SU-DHL-6 (cell line): ENCODE results near the gene EID2B.

ENCODE experiments used
- H2AFZ ChIP-seq: fragments of 200-600 bp; sonication (generic); 2 replicates; pipeline ENCODE4 v1.6.1; 2014; ENCODE audit warnings: low read depth, mild to moderate bottlenecking, moderate library complexity, mixed read lengths, antibody characterized with exemption, low read length; ENCODE audit not compliant: severe bottlenecking
- H3F3A ChIP-seq: fragments of 200-600 bp; shearing (Covaris generic); 2 replicates; pipeline ENCODE4 v1.6.0; 2016; ENCODE audit warnings: antibody characterized with exemption, mild to moderate bottlenecking; ENCODE audit not compliant: insufficient read depth
- H3K27ac ChIP-seq: fragments of 200-600 bp; sonication (generic); 2 replicates; pipeline ENCODE4 v1.5.1; 2016; ENCODE audit warnings: low read depth, mild to moderate bottlenecking, low read length, moderate library complexity, mixed read lengths
- H3K27me3 ChIP-seq: fragments of 200-600 bp; sonication (generic), shearing (Covaris generic); 2 replicates; pipeline ENCODE4 v1.6.0; 2014; ENCODE audit warnings: mild to moderate bottlenecking, low read length
- H3K36me3 ChIP-seq: fragments of 200-600 bp; sonication (generic); 2 replicates; pipeline ENCODE4 v1.6.1; 2014; ENCODE audit warnings: mild to moderate bottlenecking, low read length, mixed read lengths
- H3K4me2 ChIP-seq: fragments of 300-600, 200-600 bp; shearing (Covaris generic), sonication (generic); 2 replicates; pipeline ENCODE4 v1.6.0; 2014; ENCODE audit warnings: low read length, low read depth, mild to moderate bottlenecking; ENCODE audit not compliant: poor library complexity, severe bottlenecking
- H3K4me3 ChIP-seq: fragments of 200-600 bp; sonication (generic); 2 replicates; pipeline ENCODE4 v1.5.1; 2014; ENCODE audit warnings: antibody characterized with exemption, low read length, mild to moderate bottlenecking, mixed read lengths; ENCODE audit not compliant: insufficient read depth, poor library complexity, severe bottlenecking
- H3K79me2 ChIP-seq: fragments of 200-600 bp; sonication (generic); 2 replicates; pipeline ENCODE4 v1.6.1; 2014; ENCODE audit warnings: mild to moderate bottlenecking, low read length, moderate library complexity; ENCODE audit not compliant: insufficient read depth
- H3K9ac ChIP-seq: fragments of 200-600 bp; sonication (generic); 2 replicates; pipeline ENCODE4 v1.7.0; 2014; ENCODE audit warnings: mild to moderate bottlenecking, low read length
- H3K9me2 ChIP-seq: fragments of 200-600 bp; sonication (generic); replicated peaks from 2 replicates; pipeline ENCODE4 v1.6.1; 2014; ENCODE audit warnings: low read length; ENCODE audit not compliant: insufficient read depth
- H3K9me3 ChIP-seq: fragments of 200-600 bp; sonication (generic); 2 replicates; pipeline ENCODE4 v1.6.1; 2014; ENCODE audit warnings: low read length, mixed read lengths; ENCODE audit not compliant: insufficient read depth
- H4K20me1 ChIP-seq: fragments of 200-600 bp; sonication (generic); 2 replicates; pipeline ENCODE4 v1.6.1; 2014; ENCODE audit warnings: low read depth, mild to moderate bottlenecking, antibody characterized with exemption, low read length, moderate library complexity, mixed read lengths
- CTCF ChIP-seq: fragments of 200-600 bp; sonication (generic); IDR thresholded peaks from one replicate; pipeline ENCODE4 v1.5.1; 2017; ENCODE audit warnings: antibody characterized with exemption, mild to moderate bottlenecking, low read length, moderate library complexity; ENCODE audit not compliant: insufficient read depth, poor library complexity, severe bottlenecking
- EZH2phosphoT487 ChIP-seq: fragments of 200-600 bp; sonication (generic), shearing (Covaris generic); conservative IDR thresholded peaks from 2 replicates; pipeline ENCODE4 v1.6.1; 2018; ENCODE audit warnings: mild to moderate bottlenecking, antibody characterized with exemption, low read length, moderate library complexity, mixed read lengths

EID2B gene

DNA sequence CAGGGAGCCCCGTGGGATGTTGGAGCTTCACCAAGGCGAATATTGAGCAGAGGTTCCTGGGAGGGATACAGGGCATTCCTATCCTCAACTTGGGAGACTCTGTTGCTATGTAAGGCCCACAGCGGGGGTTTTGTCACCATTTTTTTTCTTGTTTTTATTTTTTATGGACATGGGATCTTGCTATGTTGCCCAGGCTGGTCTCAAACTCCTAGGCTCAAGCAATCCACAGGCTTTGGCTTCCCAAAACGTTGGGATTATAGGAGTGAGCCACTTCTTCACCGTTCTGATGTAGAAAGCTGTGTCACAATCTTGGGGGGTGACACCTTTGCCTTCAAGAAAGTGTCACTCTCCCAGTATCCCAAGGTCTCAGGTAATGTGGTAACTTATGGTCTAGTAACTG is 31.3 kb downstream of the EID2B start:
- Histone ChIP-seq H3K27me3 (no peaks in the 10 kb centered on the region), H3K79me2 (no peaks in the 10 kb centered on the region), H3K36me3 (no peaks in the 10 kb centered on the region), H3K4me2 (no peak overlapping the region), H2AFZ (no peak overlapping the region), H3K4me3 (no peak overlapping the region), H3K9me3 (no peaks in the 10 kb centered on the region), H3F3A (no peaks in the 10 kb centered on the region), H3K9me2 (no peaks in the 10 kb centered on the region), H3K27ac (no peak overlapping the region), H4K20me1 (no peaks in the 10 kb centered on the region), H3K9ac (no peak overlapping the region)
- TF ChIP-seq CTCF (no peak), EZH2phosphoT487 (no peak)

DNA sequence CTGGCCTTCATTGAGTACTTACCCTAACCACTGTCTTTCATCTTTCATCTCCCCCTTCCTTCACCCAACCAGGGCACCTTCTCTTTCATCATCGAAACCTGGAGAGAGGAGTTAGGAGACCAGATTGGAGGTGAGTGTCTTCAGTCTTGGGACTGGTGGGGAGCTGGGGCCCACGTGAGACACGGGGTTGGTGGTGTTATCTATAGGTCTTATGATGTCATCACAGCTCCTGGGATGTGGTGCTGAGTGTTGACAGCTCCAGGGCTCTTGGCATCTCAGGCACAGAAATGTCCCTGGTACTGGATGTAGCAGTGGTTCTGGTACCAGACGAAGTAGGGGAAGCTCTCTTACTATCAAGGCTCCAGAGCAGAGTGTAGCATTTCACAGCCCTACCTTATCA is 32.1 kb downstream of the EID2B start:
- Histone ChIP-seq H3K9ac (no peak overlapping the region), H3K4me3 (no peak overlapping the region), H3K79me2 (no peaks in the 10 kb centered on the region), H3K36me3 (no peaks in the 10 kb centered on the region), H2AFZ (no peak overlapping the region), H3F3A (no peaks in the 10 kb centered on the region), H3K4me2 (no peak overlapping the region), H3K9me2 (no peaks in the 10 kb centered on the region), H3K27me3 (no peaks in the 10 kb centered on the region), H3K27ac (no peak overlapping the region), H4K20me1 (no peaks in the 10 kb centered on the region), H3K9me3 (no peaks in the 10 kb centered on the region)
- TF ChIP-seq EZH2phosphoT487, result no peak
- TF ChIP-seq CTCF, result no peak

DNA sequence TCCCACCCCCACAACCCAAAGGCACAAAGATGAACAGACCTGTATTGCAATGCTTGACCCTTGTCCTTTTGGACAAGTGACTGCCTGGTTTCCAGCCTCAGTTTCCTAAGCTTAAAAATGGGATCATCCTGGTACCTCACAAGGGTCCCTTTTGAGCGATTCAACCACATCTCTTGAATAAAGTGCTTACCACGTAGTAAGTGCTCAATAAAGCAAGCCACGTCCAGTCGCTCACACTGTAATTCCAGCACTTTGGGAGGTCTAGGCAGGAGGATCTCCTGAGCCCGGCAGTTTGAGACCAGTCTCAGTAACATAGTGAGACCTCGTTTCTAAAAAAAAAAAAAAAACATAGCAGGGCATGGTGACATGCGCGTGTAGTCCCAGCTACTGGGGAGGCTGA is 32.7 kb downstream of the EID2B start:
- no peak overlapping the region for H3K9ac ChIP-seq
- H3K9me2 ChIP-seq, result no peaks in the 10 kb centered on the region
- no peaks in the 10 kb centered on the region for H3K27me3 ChIP-seq
- no peaks in the 10 kb centered on the region for H3K79me2 ChIP-seq
- no peak overlapping the region for H2AFZ ChIP-seq
- no peak overlapping the region for H3K4me3 ChIP-seq
- H3K36me3 ChIP-seq, result no peaks in the 10 kb centered on the region
- no peak overlapping the region for H3K4me2 ChIP-seq
- no peak for TF ChIP-seq CTCF
- H3F3A ChIP-seq, result no peaks in the 10 kb centered on the region
- H3K9me3 ChIP-seq, result no peaks in the 10 kb centered on the region
- H3K27ac ChIP-seq, result no peak overlapping the region
- H4K20me1 ChIP-seq, result no peaks in the 10 kb centered on the region
